GM12878 (cell line): ENCODE results near the gene NOSTRIN. TPM values are rescaled to one million over a fixed set of nuclear protein-coding genes. Genes with fewer than 3 reads are reported as not detected.

Source experiments
- ATAC-seq: fragments of 200-7000 bp; cut with Tn5 transposase; 3 replicates; pipeline ENCODE4 v1.9.1; 2020; ENCODE audit warnings: mild to moderate bottlenecking, moderate library complexity
- BruUV-seq: library from RNA; stranded (reverse); fragments of 400-500 nt; replicated peaks from 2 replicates; lab custom pipeline; 2021; lab: Mats Ljungman, UMichigan
- CTCF ChIA-PET: fragments of 300-600 bp; sonication (Branson Sonifier 250); formaldehyde crosslinking; extraction: SDS; loops from one replicate; lab custom pipeline; 2021; ENCODE audit warnings: inconsistent platforms; lab: Yijun Ruan, JAX
- POLR2A ChIA-PET: fragments of 350-600 bp; formaldehyde crosslinking; extraction: SDS; loops from one replicate; lab custom pipeline; 2021; ENCODE audit warnings: inconsistent platforms; lab: Charles Lee
- RAD21 ChIA-PET: fragments of 300-600 bp; sonication (Branson Sonifier 250); formaldehyde crosslinking; loops from one replicate; lab custom pipeline; 2023; ENCODE audit warnings: antibody characterized with exemption; ENCODE audit not compliant: unreplicated experiment; lab: Charles Lee
- SMC1A ChIA-PET: fragments of 300-600 bp; sonication (Branson Sonifier 250); formaldehyde crosslinking; loops from one replicate; lab custom pipeline; 2023; ENCODE audit not compliant: unreplicated experiment, uncharacterized antibody; lab: Charles Lee
- DNase-seq: peaks from one replicate; pipeline ENCODE4 v3.0.0-alpha.2; 2011; ENCODE audit warnings: low read depth, low spot score
- FAIRE-seq: peaks from 3 replicates; lab custom pipeline; 2011; peaks lifted over from hg19 to GRCh38; lab: Jason Lieb, UNC
- H2AFZ ChIP-seq: 2 replicates; pipeline ENCODE4 v1.6.0; 2011; ENCODE audit warnings: low read depth, low read length, control low read depth; ENCODE audit not compliant: control insufficient read depth
- H3K27ac ChIP-seq: 2 replicates; pipeline ENCODE4 v1.5.1; 2011; ENCODE audit warnings: control low read depth; ENCODE audit not compliant: control insufficient read depth, insufficient read depth
- H3K27me3 ChIP-seq, 2 experiments: replicated peaks in 1 of 2; 2 replicates each; pipeline versions ENCODE4 v1.6.0 to v1.6.1; 2011; ENCODE audit warnings: low read length in 1 of 2; ENCODE audit not compliant: control insufficient read depth in 2 of 2, insufficient read depth in 2 of 2
- H3K36me3 ChIP-seq, 2 experiments: 2 replicates each; pipeline ENCODE4 v1.5.1; 2011; ENCODE audit warnings: low read length in 1 of 2; ENCODE audit not compliant: control insufficient read depth in 2 of 2, insufficient read depth in 2 of 2
- H3K4me1 ChIP-seq: 2 replicates; pipeline ENCODE4 v1.6.1; 2011; ENCODE audit warnings: mild to moderate bottlenecking, low read length, moderate library complexity, mixed read lengths; ENCODE audit not compliant: control insufficient read depth, insufficient read depth
- H3K4me2 ChIP-seq: 2 replicates; pipeline ENCODE4 v1.6.0; 2011; ENCODE audit warnings: control low read depth; ENCODE audit not compliant: control insufficient read depth, insufficient read depth
- H3K4me3 ChIP-seq: fragments of 200-600 bp; sonication (generic); 2 replicates; pipeline ENCODE4 v1.5.1; 2016
- H3K79me2 ChIP-seq: 2 replicates; pipeline ENCODE4 v1.6.0; 2011; ENCODE audit warnings: low read length; ENCODE audit not compliant: control insufficient read depth, insufficient read depth
- H3K9ac ChIP-seq: 2 replicates; pipeline ENCODE4 v1.8.0; 2011; ENCODE audit warnings: low read length, control low read depth, mixed read lengths; ENCODE audit not compliant: control insufficient read depth, insufficient read depth
- H3K9me3 ChIP-seq: replicated peaks from 3 replicates; pipeline ENCODE4 v1.5.1; 2011; ENCODE audit warnings: mild to moderate bottlenecking, low read length; ENCODE audit not compliant: control insufficient read depth, insufficient read depth
- H4K20me1 ChIP-seq: 2 replicates; pipeline ENCODE4 v1.6.0; 2011; ENCODE audit not compliant: control insufficient read depth, insufficient read depth
- ELK1 ChIP-seq: IDR thresholded peaks from 2 replicates; pipeline ENCODE4 v1.6.1; 2012; ENCODE audit warnings: low read depth, low read length, improper control_type of control experiment
- NFIC ChIP-seq: IDR thresholded peaks from 2 replicates; pipeline ENCODE4 v1.6.1; 2012; ENCODE audit warnings: low read depth, mild to moderate bottlenecking, inconsistent platforms, low read length, moderate library complexity
- STAT3 ChIP-seq: IDR thresholded peaks from 2 replicates; pipeline ENCODE4 v1.6.1; 2011; ENCODE audit warnings: low read depth, low read length, improper control_type of control experiment
- WGBS: methylation state at CpG from one replicate; pipeline ENCODE4 v1.1.6; 2016; ENCODE audit warnings: low lambda C conversion rate; ENCODE audit not compliant: insufficient replicate concordance, insufficient coverage; ENCODE audit errors: missing lambda C conversion rate; 5-methylcytosine and 5-hydroxymethylcytosine counted together
- in situ Hi-C: fragments of 300-500 bp; cut with MboI; formaldehyde crosslinking; loops from 9 replicates; pipeline ENCODE4 v1.14.3; 2018; ENCODE audit warnings: mixed read lengths
- intact Hi-C: fragments of 100-400 bp; cut with micrococcal nuclease; formaldehyde crosslinking; loops from one replicate; pipeline ENCODE4 v1.14.2; 2022; ENCODE audit not compliant: unreplicated experiment
- polyA plus RNA-seq, 11 experiments: library from polyadenylated mRNA; depleted of rRNA in 4 of 11; unstranded in 6 of 11; stranded (reverse) in 5 of 11; fragments of >200 nt; fragmentation: Nextera tagmentation in 4 of 11; fragmentation: Illumina TruSeq in 1 of 11; extraction: Ambion mirVana in 4 of 11; extraction: Trizol in 1 of 11; gene quantifications; 1 replicate in 1 of 11; 2 replicates in 10 of 11; pipeline versions ENCODE4 v1.2.1 to v1.2.3, GENCODE V29; 2011 to 2016; ENCODE audit warnings: inconsistent platforms in 2 of 11, missing spikeins in 2 of 11, low read depth in 1 of 11
- total RNA-seq, 4 experiments: library from RNA; depleted of rRNA in 3 of 4; stranded (reverse); fragments of >200 nt in 3 of 4; fragmentation: Illumina TruSeq in 1 of 4; extraction: Trizol in 1 of 4; gene quantifications; 2 replicates each; pipeline versions ENCODE4 v1.2.1 to v1.2.3, GENCODE V29; 2013 to 2021
- TF ChIP-seq, protein P1 (sequence below): IDR thresholded peaks from 2 replicates; pipeline ENCODE4 v1.6.1; 2012; ENCODE audit warnings: low read length, inconsistent platforms
- TF ChIP-seq, protein P2 (sequence below): fragments of 450-650 bp; IDR thresholded peaks from 2 replicates; pipeline ENCODE4 v1.6.1; 2017; ENCODE audit warnings: borderline replicate concordance
- TF ChIP-seq, protein P3 (sequence below): fragments of 450-650 bp; IDR thresholded peaks from 2 replicates; pipeline ENCODE4 v1.6.1; 2016; ENCODE audit warnings: mild to moderate bottlenecking, moderate library complexity, borderline replicate concordance

NOSTRIN gene
- total and polyA plus RNA-seq, 10 of the 15 experiments (the other 5 are each of a cell fraction or from before 2014, with no cell fraction given), result 0.13 to 0.42 (median 0.37) TPM; not detected in 5

- ChIA-PET CTCF (no interaction called here), SMC1A (no interaction called here), POLR2A (no interaction called here), RAD21 (no interaction called here)
- H3K4me1 ChIP-seq, result no peaks in the 10 kb centered on the region
- H4K20me1 ChIP-seq, result no peaks in the 10 kb centered on the region
- H3K27ac ChIP-seq, result no peak overlapping the region
- DNase-seq (no peak), ATAC-seq (no peak), FAIRE-seq (no peak)
- H3K4me3 ChIP-seq, result no peak overlapping the region
- in situ Hi-C loops, result no loop called here
- H3K4me2 ChIP-seq, result no peak overlapping the region
- TF ChIP-seq, protein P1, sequence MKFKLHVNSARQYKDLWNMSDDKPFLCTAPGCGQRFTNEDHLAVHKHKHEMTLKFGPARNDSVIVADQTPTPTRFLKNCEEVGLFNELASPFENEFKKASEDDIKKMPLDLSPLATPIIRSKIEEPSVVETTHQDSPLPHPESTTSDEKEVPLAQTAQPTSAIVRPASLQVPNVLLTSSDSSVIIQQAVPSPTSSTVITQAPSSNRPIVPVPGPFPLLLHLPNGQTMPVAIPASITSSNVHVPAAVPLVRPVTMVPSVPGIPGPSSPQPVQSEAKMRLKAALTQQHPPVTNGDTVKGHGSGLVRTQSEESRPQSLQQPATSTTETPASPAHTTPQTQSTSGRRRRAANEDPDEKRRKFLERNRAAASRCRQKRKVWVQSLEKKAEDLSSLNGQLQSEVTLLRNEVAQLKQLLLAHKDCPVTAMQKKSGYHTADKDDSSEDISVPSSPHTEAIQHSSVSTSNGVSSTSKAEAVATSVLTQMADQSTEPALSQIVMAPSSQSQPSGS, result no peak
- TF ChIP-seq, protein P2, sequence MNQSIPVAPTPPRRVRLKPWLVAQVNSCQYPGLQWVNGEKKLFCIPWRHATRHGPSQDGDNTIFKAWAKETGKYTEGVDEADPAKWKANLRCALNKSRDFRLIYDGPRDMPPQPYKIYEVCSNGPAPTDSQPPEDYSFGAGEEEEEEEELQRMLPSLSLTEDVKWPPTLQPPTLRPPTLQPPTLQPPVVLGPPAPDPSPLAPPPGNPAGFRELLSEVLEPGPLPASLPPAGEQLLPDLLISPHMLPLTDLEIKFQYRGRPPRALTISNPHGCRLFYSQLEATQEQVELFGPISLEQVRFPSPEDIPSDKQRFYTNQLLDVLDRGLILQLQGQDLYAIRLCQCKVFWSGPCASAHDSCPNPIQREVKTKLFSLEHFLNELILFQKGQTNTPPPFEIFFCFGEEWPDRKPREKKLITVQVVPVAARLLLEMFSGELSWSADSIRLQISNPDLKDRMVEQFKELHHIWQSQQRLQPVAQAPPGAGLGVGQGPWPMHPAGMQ, result no peak
- no peaks in the 10 kb centered on the region for H3K9me3 ChIP-seq
- no TSS peak for BruUV-seq
- no peak overlapping the region for H2AFZ ChIP-seq
- no peaks in the 10 kb centered on the region for H3K27me3 ChIP-seq
- no peaks in the 10 kb centered on the region for H3K36me3 ChIP-seq
- no peaks in the 10 kb centered on the region for H3K79me2 ChIP-seq
- intact Hi-C loops, result no loop called here
- 83% methylated on average over 7 of the region's 7 CpGs for WGBS
- no peak overlapping the region for H3K9ac ChIP-seq
Observed at GRCh38 chr2:168805615-168806014, 3.2 kb downstream of the NOSTRIN start.

- H4K20me1 ChIP-seq, result no peaks in the 10 kb centered on the region
- no peaks in the 10 kb centered on the region for H3K36me3 ChIP-seq
- FAIRE-seq (no peak), DNase-seq (no peak), ATAC-seq (no peak)
- ChIA-PET SMC1A (no interaction called here), CTCF (interaction anchor here (0.9 to 2.5 kb wide), 2 partner anchors 35 to 272 kb away, joined by 3 to 6 read pairs; no protein-coding TSS in a partner anchor), POLR2A (no interaction called here), RAD21 (no interaction called here)
- no peaks in the 10 kb centered on the region for H3K9me3 ChIP-seq
- intact Hi-C loops, result no loop called here
- H2AFZ ChIP-seq, result no peak overlapping the region
- H3K27ac ChIP-seq, result no peak overlapping the region
- in situ Hi-C loops, result no loop called here
- no peak overlapping the region for H3K4me2 ChIP-seq
- H3K27me3 ChIP-seq, result peaks cover 0 to 5% of the 10 kb centered on the region in 2 experiments; a peak in 1 of 4 replicates
- no TSS peak for BruUV-seq
- H3K4me3 ChIP-seq, result no peak overlapping the region
- no peaks in the 10 kb centered on the region for H3K4me1 ChIP-seq
- H3K79me2 ChIP-seq, result no peaks in the 10 kb centered on the region
- TF ChIP-seq, protein P3, sequence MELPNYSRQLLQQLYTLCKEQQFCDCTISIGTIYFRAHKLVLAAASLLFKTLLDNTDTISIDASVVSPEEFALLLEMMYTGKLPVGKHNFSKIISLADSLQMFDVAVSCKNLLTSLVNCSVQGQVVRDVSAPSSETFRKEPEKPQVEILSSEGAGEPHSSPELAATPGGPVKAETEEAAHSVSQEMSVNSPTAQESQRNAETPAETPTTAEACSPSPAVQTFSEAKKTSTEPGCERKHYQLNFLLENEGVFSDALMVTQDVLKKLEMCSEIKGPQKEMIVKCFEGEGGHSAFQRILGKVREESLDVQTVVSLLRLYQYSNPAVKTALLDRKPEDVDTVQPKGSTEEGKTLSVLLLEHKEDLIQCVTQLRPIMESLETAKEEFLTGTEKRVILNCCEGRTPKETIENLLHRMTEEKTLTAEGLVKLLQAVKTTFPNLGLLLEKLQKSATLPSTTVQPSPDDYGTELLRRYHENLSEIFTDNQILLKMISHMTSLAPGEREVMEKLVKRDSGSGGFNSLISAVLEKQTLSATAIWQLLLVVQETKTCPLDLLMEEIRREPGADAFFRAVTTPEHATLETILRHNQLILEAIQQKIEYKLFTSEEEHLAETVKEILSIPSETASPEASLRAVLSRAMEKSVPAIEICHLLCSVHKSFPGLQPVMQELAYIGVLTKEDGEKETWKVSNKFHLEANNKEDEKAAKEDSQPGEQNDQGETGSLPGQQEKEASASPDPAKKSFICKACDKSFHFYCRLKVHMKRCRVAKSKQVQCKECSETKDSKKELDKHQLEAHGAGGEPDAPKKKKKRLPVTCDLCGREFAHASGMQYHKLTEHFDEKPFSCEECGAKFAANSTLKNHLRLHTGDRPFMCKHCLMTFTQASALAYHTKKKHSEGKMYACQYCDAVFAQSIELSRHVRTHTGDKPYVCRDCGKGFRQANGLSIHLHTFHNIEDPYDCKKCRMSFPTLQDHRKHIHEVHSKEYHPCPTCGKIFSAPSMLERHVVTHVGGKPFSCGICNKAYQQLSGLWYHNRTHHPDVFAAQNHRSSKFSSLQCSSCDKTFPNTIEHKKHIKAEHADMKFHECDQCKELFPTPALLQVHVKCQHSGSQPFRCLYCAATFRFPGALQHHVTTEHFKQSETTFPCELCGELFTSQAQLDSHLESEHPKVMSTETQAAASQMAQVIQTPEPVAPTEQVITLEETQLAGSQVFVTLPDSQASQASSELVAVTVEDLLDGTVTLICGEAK, result no peak
- no peak for TF ChIP-seq ELK1
- TF ChIP-seq NFIC, result no peak
- TF ChIP-seq, protein P2, result no peak
- TF ChIP-seq STAT3, result no peak
- H3K9ac ChIP-seq, result no peak overlapping the region
Observed at GRCh38 chr2:168809537-168809936, 7.1 kb downstream of the NOSTRIN start.
